ENCODE data around the gene LAMA2. TPM values are rescaled to one million over a fixed set of nuclear protein-coding genes. Genes with fewer than 3 reads are reported as not detected.

Gene LAMA2
- total and polyA plus RNA-seq, 2 of the 13 experiments (the other 11 are each of a cell fraction or from before 2014, with no cell fraction given), result 0.11 to 0.28 TPM

- no peaks in the 10 kb centered on the region for H4K20me1 ChIP-seq (ENCODE audit: insufficient read depth, low read length)
- FAIRE-seq, result no peak
- no peak overlapping the region for H3K4me3 ChIP-seq (replicated peaks in 1 of 3; ENCODE audit: insufficient read depth in 1 of 3, low read depth in 2 of 3, low read length in 3 of 3)
- DNase-seq (ENCODE audit: low spot score), result no peak
- H3K27ac ChIP-seq (ENCODE audit: extremely low read length, insufficient read depth, low read length), result no peak overlapping the region
- ChIA-PET POLR2A (no interaction called here), CTCF (ENCODE audit: low intra/inter-chr PET ratio, low total read pairs) (no interaction called here)
- H3K9ac ChIP-seq (ENCODE audit: insufficient read depth, low read depth, low read length), result no peak overlapping the region
- H3K27me3 ChIP-seq (ENCODE audit: control insufficient read depth in 1 of 2, insufficient read depth in 2 of 2, low read length in 2 of 2), result no peaks in the 10 kb centered on the region
- no TSS peak for BruUV-seq (replicated peaks)
- 1% methylated on average over 4 of the region's 4 CpGs for WGBS (ENCODE audit: low lambda C conversion rate)
- intact Hi-C loops (cut with micrococcal nuclease; ENCODE audit: unreplicated experiment), result no loop called here
- H3K4me2 ChIP-seq (ENCODE audit: low read depth, low read length), result no peak overlapping the region
- in situ Hi-C loops (cut with HindIII; ENCODE audit: extremely low pct_ligation_motif_present, low pct_unique_long_range_greater_than_20kb), result no loop called here
- TF ChIP-seq GTF2F1 (IDR thresholded peaks at IDR 0.05; ENCODE audit: low read length) (no peak), CSRNP2 (CRISPR knock-in tag; conservative IDR thresholded peaks at IDR 0.05; ENCODE audit: low read depth) (no peak), ZBTB21 (CRISPR knock-in tag; IDR thresholded peaks at IDR 0.05) (no peak), ZSCAN30 (CRISPR knock-in tag; IDR thresholded peaks at IDR 0.05) (no peak), HDAC6 (IDR thresholded peaks at IDR 0.05; ENCODE audit: low read depth, low read length) (no peak), RBM22 (optimal IDR thresholded peaks at IDR 0.05; ENCODE audit: low read length) (no peak), ZNF891 (CRISPR knock-in tag; IDR thresholded peaks at IDR 0.05) (no peak), ZNF318 (CRISPR knock-in tag; IDR thresholded peaks at IDR 0.05) (no peak), BRF2 (CRISPR knock-in tag; IDR thresholded peaks at IDR 0.05) (no peak), CEBPG (CRISPR knock-in tag; IDR thresholded peaks at IDR 0.05) (no peak), PCBP1 (IDR thresholded peaks at IDR 0.05; ENCODE audit: borderline replicate concordance, low read depth, low read length) (no peak), KAT7 (CRISPR knock-in tag; IDR thresholded peaks at IDR 0.05; ENCODE audit: borderline replicate concordance) (no peak)
- no peak for ATAC-seq
- no peaks in the 10 kb centered on the region for H3K9me3 ChIP-seq (ENCODE audit: low read length)
- no peak overlapping the region for H2AFZ ChIP-seq (ENCODE audit: low read length)
- no peaks in the 10 kb centered on the region for H3K79me2 ChIP-seq (ENCODE audit: insufficient read depth, low read length)
- H3K36me3 ChIP-seq (replicated peaks in 1 of 2; ENCODE audit: control insufficient read depth in 1 of 2, insufficient read depth in 2 of 2, low read length in 2 of 2), result no peaks in the 10 kb centered on the region
- no peaks in the 10 kb centered on the region for H3K4me1 ChIP-seq (ENCODE audit: insufficient read depth, low read length)
Measured at GRCh38 chr6:129335792-129336191, 452.9 kb downstream of the LAMA2 start.

All from HepG2 (cell line).